Kidney (tissue), 14 donors: ENCODE results near the gene ZDHHC8. TPM values are rescaled to one million over a fixed set of nuclear protein-coding genes. Genes with fewer than 3 reads are reported as not detected.

Experiments
- DNase-seq, 5 donors: peaks; one replicate each; pipeline ENCODE4 v3.0.0-alpha.2; 2013 to 2020
- FAIRE-seq: peaks from 2 replicates; lab custom pipeline; 2012; peaks lifted over from hg19 to GRCh38; lab: Jason Lieb, UNC
- H3K27ac ChIP-seq, 2 donors: one replicate each; pipeline ENCODE4 v1.7.0; 2013; ENCODE audit warnings: low read depth in 2 of 2, low read length in 2 of 2, inconsistent platforms in 1 of 2
- H3K27me3 ChIP-seq: one replicate; pipeline ENCODE4 v1.7.1; 2013; ENCODE audit warnings: low read length, inconsistent platforms; ENCODE audit not compliant: control insufficient read depth, insufficient read depth
- H3K36me3 ChIP-seq, 3 donors: one replicate each; pipeline versions ENCODE4 v1.7.0 to v1.7.1; 2013; ENCODE audit warnings: low read length in 3 of 3, control low read depth in 1 of 3, inconsistent platforms in 1 of 3; ENCODE audit not compliant: insufficient read depth in 3 of 3, control insufficient read depth in 2 of 3
- H3K4me1 ChIP-seq, 3 donors: one replicate each; pipeline versions ENCODE4 v1.7.0 to v1.7.1; 2013; ENCODE audit warnings: low read length in 3 of 3, inconsistent platforms in 1 of 3, low read depth in 1 of 3; ENCODE audit not compliant: control insufficient read depth in 2 of 3, insufficient read depth in 2 of 3
- H3K4me3 ChIP-seq, 3 donors: one replicate each; pipeline versions ENCODE4 v1.7.0 to v1.8.1; 2013; ENCODE audit warnings: low read length in 3 of 3, control low read depth in 1 of 3, inconsistent platforms in 1 of 3
- H3K9ac ChIP-seq, 3 donors: one replicate each; pipeline versions ENCODE4 v1.7.0 to v1.7.1; 2013; ENCODE audit warnings: low read length in 3 of 3, control low read depth in 1 of 3, inconsistent platforms in 1 of 3
- H3K9me3 ChIP-seq, 3 donors: one replicate each; pipeline versions ENCODE4 v1.7.0 to v1.7.1; 2013; ENCODE audit warnings: low read length in 3 of 3, control low read depth in 1 of 3, inconsistent platforms in 1 of 3; ENCODE audit not compliant: control insufficient read depth in 2 of 3, insufficient read depth in 1 of 3
- CTCF ChIP-seq: IDR thresholded peaks from 3 replicates; pipeline ENCODE4 v1.5.1; 2012; ENCODE audit warnings: mild to moderate bottlenecking, moderate library complexity, borderline replicate concordance; ENCODE audit not compliant: insufficient read depth; ENCODE audit errors: extremely low read depth
- intact Hi-C: fragments of 100-400 bp; cut with DNase I; formaldehyde crosslinking; loops from one replicate; pipeline ENCODE4 v1.11.1; 2022
- polyA plus RNA-seq: library from polyadenylated mRNA; stranded (reverse); fragments of 350-450 nt; fragmentation: Illumina TruSeq; extraction: RNeasy Lipid Tissue Mini Kit (QIAGEN cat#74804); gene quantifications from one replicate; pipeline ENCODE4 v1.2.3, GENCODE V29; 2014; ENCODE audit warnings: low read depth, low replicate concordance; ENCODE audit not compliant: insufficient read depth
- total RNA-seq: library from RNA; stranded (reverse); fragmentation: NEBNext Ultra II Directional; extraction: Animal tissue kit (Norgen Biotek cat#: 25700); gene quantifications from one replicate; pipeline ENCODE4 v1.2.1, GENCODE V29; 2021
- donor health status: control.
- donor health status: control.
- donor health status: control.
- donor health status: control.
- donor health status: control.
- donor health status: DM: yes; HTN: yes; CAD: no.
- donor health status: Normal renal cell carcinoma (clear cell type).

The ZDHHC8 gene
- total and polyA plus RNA-seq, 2 donors from 2014 or later, result 18.8 to 57.1 TPM

- TF ChIP-seq CTCF, result no peak
Measured at GRCh38 chr22:20145832-20146223, 14.2 kb downstream of the ZDHHC8 start.

GRCh38 chr22:20146777-20147176 lies 15.2 kb downstream of the ZDHHC8 start:
- no peaks in the 10 kb centered on the region for H3K27me3 ChIP-seq
- DNase-seq (no peak), FAIRE-seq (no peak)
- H3K4me3 ChIP-seq, result no peak overlapping the region
- TF ChIP-seq CTCF, result no peak
- no peak overlapping the region for H3K9ac ChIP-seq
- no peak overlapping the region for H3K27ac ChIP-seq
- no peaks in the 10 kb centered on the region for H3K36me3 ChIP-seq
- intact Hi-C loops, result no loop called here
- H3K4me1 ChIP-seq, result no peaks in the 10 kb centered on the region
- no peaks in the 10 kb centered on the region for H3K9me3 ChIP-seq

More at GRCh38 chr22:20145832-20146223, 14.2 kb downstream of the ZDHHC8 start:
- H3K9me3 ChIP-seq, result no peaks in the 10 kb centered on the region
- no peaks in the 10 kb centered on the region for H3K36me3 ChIP-seq
- DNase-seq, result no peak
- FAIRE-seq, result no peak
- no peak overlapping the region for H3K27ac ChIP-seq
- no peak overlapping the region for H3K9ac ChIP-seq
- intact Hi-C loops, result no loop called here
- H3K4me1 ChIP-seq, result no peaks in the 10 kb centered on the region
- H3K4me3 ChIP-seq, result no peak overlapping the region
- H3K27me3 ChIP-seq, result no peaks in the 10 kb centered on the region

GRCh38 chr22:20147237-20147988 lies 15.8 kb downstream of the ZDHHC8 start:
- no peak for TF ChIP-seq CTCF
- FAIRE-seq (no peak), DNase-seq (no peak)
- H3K27ac ChIP-seq, result no peak overlapping the region
- no peak overlapping the region for H3K4me3 ChIP-seq
- no peaks in the 10 kb centered on the region for H3K4me1 ChIP-seq
- H3K9me3 ChIP-seq, result no peaks in the 10 kb centered on the region
- no peak overlapping the region for H3K9ac ChIP-seq
- intact Hi-C loops, result no loop called here
- H3K27me3 ChIP-seq, result no peaks in the 10 kb centered on the region
- no peaks in the 10 kb centered on the region for H3K36me3 ChIP-seq
